ENCODE data around the gene EPG5.

The EPG5 gene

DNA sequence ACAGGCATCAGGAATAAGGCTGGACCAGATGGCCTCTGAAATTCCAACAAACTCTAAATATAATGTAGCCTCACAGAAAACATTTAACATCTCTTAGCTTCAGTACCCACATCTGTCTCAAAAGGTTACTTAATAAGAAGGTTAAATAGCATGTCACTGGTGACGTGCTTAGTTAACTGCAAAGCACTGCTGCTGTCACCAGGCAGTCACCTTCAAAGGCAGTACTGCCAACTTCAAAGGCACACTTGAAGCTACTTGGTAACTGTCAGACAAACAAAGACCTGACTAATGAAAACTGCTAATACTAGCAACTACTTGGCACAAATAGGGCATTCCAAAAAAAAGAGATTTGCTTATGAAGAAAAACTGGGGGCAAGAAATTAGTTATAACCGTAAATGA, 36.2 kb downstream of the EPG5 start:
- H3K9me3 ChIP-seq (ENCODE audit: control insufficient read depth, low read length), result no peaks in the 10 kb centered on the region
- no peak overlapping the region for H3K27ac ChIP-seq (ENCODE audit: insufficient read depth, low read depth, low read length, poor library complexity, severe bottlenecking)
- no peaks in the 10 kb centered on the region for H3K36me3 ChIP-seq (ENCODE audit: control insufficient read depth, insufficient read depth, low read length)
- no peaks in the 10 kb centered on the region for H3K27me3 ChIP-seq (ENCODE audit: control insufficient read depth, insufficient read depth, low read length, poor library complexity, severe bottlenecking)
- no peak overlapping the region for H3K4me3 ChIP-seq (ENCODE audit: insufficient read depth, low read depth, low read length)
- no peaks in the 10 kb centered on the region for H3K4me1 ChIP-seq (ENCODE audit: control insufficient read depth, insufficient read depth, low read length)
- WGBS, 2 experiments, result 96% methylated on average over 2 of the region's 2 CpGs

DNA sequence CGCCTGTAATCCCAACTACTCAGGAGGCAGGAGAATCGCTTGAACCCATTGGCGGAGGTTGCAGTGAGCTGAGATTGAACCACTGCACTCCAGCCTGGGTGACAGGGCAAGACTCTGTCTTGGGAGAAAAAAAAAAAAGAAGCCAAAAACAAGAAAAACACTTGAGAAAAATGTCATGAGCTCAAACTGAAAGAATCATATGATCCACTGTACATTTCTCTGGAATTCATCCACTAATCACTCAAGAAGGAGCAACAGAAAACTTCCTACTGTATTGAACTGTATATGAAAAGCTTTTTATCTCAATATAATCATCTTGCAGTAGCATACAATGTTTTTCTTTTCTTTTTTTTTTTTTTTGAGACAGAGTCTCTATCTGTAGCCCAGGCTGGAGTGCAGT, 40.4 kb downstream of the EPG5 start:
- H3K4me3 ChIP-seq (ENCODE audit: insufficient read depth, low read depth, low read length), result no peak overlapping the region
- no peaks in the 10 kb centered on the region for H3K9me3 ChIP-seq (ENCODE audit: control insufficient read depth, low read length)
- H3K27me3 ChIP-seq (ENCODE audit: control insufficient read depth, insufficient read depth, low read length, poor library complexity, severe bottlenecking), result no peaks in the 10 kb centered on the region
- no peak overlapping the region for H3K27ac ChIP-seq (ENCODE audit: insufficient read depth, low read depth, low read length, poor library complexity, severe bottlenecking)
- no peaks in the 10 kb centered on the region for H3K4me1 ChIP-seq (ENCODE audit: control insufficient read depth, insufficient read depth, low read length)
- H3K36me3 ChIP-seq (ENCODE audit: control insufficient read depth, insufficient read depth, low read length), result peaks cover 8% of the 10 kb centered on the region
- WGBS, 2 experiments, result 93 to 99% methylated on average over 3 of the region's 3 CpGs

DNA sequence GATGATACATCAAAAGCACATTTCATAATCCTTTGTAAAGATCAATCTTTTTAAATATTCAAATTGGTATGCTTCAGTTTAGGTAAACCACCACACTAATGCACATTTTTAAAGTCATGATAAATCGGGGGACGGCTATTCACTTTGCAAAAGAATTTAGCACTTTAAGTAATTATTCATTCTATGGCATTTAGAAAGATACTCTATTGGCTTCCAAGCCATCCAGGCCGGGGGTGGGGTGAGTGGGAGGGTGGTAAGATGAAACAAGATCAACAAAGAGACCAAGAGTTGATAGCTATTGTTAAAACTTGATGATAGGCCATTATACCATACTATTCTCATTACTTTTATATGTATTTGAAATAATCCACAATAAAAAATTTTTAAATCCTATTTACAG, 41.0 kb downstream of the EPG5 start:
- 90% methylated on average over 3 of the region's 3 CpGs; no CpG with 5 or more reads in 1 of the 2 experiments for WGBS, 2 experiments
- Histone ChIP-seq H3K27me3 (ENCODE audit: control insufficient read depth, insufficient read depth, low read length, poor library complexity, severe bottlenecking) (no peaks in the 10 kb centered on the region), H3K4me1 (ENCODE audit: control insufficient read depth, insufficient read depth, low read length) (no peaks in the 10 kb centered on the region), H3K27ac (ENCODE audit: insufficient read depth, low read depth, low read length, poor library complexity, severe bottlenecking) (no peak overlapping the region), H3K4me3 (ENCODE audit: insufficient read depth, low read depth, low read length) (no peak overlapping the region), H3K9me3 (ENCODE audit: control insufficient read depth, low read length) (no peaks in the 10 kb centered on the region), H3K36me3 (ENCODE audit: control insufficient read depth, insufficient read depth, low read length) (peaks cover 8% of the 10 kb centered on the region)

DNA sequence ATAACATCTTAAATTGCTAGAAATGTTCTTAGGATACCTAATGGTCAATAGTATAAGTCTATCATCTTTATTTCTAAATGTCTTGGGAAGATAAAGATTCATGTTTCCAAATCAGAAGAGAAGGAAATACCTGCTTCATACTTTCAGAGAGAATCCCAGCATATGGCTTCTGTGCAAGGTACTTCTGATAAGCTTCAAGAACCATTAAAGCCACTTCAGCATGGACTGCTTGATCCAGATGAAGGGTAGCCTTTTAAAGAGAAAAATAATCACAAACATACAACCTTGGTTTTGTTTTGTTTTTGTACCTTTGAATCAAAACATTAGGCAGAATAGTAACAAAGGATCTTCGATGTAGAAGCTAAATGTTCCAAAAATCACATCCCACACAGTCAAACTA, 44.0 kb downstream of the EPG5 start:
- Histone ChIP-seq H3K27ac (ENCODE audit: insufficient read depth, low read depth, low read length, poor library complexity, severe bottlenecking) (no peak overlapping the region), H3K4me3 (ENCODE audit: insufficient read depth, low read depth, low read length) (no peak overlapping the region), H3K27me3 (ENCODE audit: control insufficient read depth, insufficient read depth, low read length, poor library complexity, severe bottlenecking) (no peaks in the 10 kb centered on the region), H3K4me1 (ENCODE audit: control insufficient read depth, insufficient read depth, low read length) (no peaks in the 10 kb centered on the region), H3K36me3 (ENCODE audit: control insufficient read depth, insufficient read depth, low read length) (peaks cover 8% of the 10 kb centered on the region), H3K9me3 (ENCODE audit: control insufficient read depth, low read length) (no peaks in the 10 kb centered on the region)
- 91 to 92% methylated on average over 1 of the region's 1 CpG for WGBS, 2 experiments

DNA sequence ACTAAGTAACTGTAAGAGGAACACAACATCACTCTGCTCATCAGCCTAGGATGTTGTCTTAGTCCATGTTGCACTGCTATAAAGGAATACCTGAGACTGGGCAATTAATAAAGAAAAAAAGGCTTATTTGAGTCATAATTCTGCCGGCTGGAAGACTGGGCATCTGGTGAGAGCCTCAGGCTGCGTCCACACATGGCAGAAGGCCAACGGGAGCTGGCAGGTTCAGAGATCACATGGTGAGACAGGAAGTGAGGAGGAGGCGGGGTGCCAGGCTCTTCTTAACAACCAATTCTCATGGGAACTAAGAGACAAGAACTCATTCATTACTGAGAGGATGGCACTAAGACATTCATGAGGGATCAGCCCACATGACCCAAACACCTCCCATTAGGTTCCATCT, 46.8 kb downstream of the EPG5 start:
- Histone ChIP-seq H3K27ac (ENCODE audit: insufficient read depth, low read depth, low read length, poor library complexity, severe bottlenecking) (no peak overlapping the region), H3K4me3 (ENCODE audit: insufficient read depth, low read depth, low read length) (no peak overlapping the region), H3K36me3 (ENCODE audit: control insufficient read depth, insufficient read depth, low read length) (peaks cover 8% of the 10 kb centered on the region), H3K9me3 (ENCODE audit: control insufficient read depth, low read length) (no peaks in the 10 kb centered on the region), H3K27me3 (ENCODE audit: control insufficient read depth, insufficient read depth, low read length, poor library complexity, severe bottlenecking) (no peaks in the 10 kb centered on the region), H3K4me1 (ENCODE audit: control insufficient read depth, insufficient read depth, low read length) (no peaks in the 10 kb centered on the region)
- 90 to 93% methylated on average over 4 of the region's 4 CpGs for WGBS, 2 experiments

DNA sequence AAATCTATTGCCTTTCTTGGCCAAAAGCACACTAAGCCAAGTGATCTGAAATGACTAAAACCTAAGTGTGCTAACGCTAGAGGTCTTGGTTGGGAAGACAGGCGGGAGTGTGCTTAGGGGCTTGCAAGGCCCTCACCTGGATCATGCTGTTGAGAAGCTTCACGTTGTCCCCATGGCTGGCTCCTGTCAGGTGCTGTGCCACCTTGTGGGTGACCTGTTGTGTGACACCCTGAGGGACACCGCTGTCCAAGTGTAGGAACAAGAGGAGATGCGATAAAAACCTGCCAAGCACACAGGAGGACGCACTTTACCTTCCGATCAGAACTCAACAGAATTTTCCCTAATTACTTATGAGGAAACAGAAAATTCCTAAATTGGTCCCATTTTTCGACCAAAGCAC, 50.8 kb downstream of the EPG5 start:
- Histone ChIP-seq H3K9me3 (ENCODE audit: control insufficient read depth, low read length) (no peaks in the 10 kb centered on the region), H3K4me3 (ENCODE audit: insufficient read depth, low read depth, low read length) (no peak overlapping the region), H3K4me1 (ENCODE audit: control insufficient read depth, insufficient read depth, low read length) (no peaks in the 10 kb centered on the region), H3K27me3 (ENCODE audit: control insufficient read depth, insufficient read depth, low read length, poor library complexity, severe bottlenecking) (no peaks in the 10 kb centered on the region), H3K27ac (ENCODE audit: insufficient read depth, low read depth, low read length, poor library complexity, severe bottlenecking) (no peak overlapping the region), H3K36me3 (ENCODE audit: control insufficient read depth, insufficient read depth, low read length) (peaks cover 10% of the 10 kb centered on the region)
- 92 to 96% methylated on average over 8 of the region's 8 CpGs for WGBS, 2 experiments

DNA sequence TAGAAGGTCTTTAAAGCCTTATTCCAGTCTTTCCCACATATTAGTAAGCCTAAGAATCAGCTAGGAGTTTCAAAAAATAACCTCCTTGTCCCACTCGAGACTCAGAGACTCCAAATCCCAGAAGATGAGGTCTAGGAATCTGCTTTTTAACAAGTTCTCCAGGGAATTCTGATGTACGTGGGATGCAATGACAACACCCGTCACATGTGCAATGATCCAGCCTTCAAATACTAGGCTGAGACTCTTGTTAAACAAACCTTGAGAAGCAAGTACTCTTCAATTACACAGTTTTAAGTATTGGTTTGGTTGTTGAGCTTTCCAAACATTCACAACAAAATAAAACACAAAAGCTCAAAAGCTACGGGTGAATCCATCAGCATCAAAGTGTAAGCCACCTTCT, 53.9 kb downstream of the EPG5 start:
- no peak overlapping the region for H3K27ac ChIP-seq (ENCODE audit: insufficient read depth, low read depth, low read length, poor library complexity, severe bottlenecking)
- H3K36me3 ChIP-seq (ENCODE audit: control insufficient read depth, insufficient read depth, low read length), result peaks cover 10% of the 10 kb centered on the region
- no peaks in the 10 kb centered on the region for H3K9me3 ChIP-seq (ENCODE audit: control insufficient read depth, low read length)
- no peak overlapping the region for H3K4me3 ChIP-seq (ENCODE audit: insufficient read depth, low read depth, low read length)
- H3K27me3 ChIP-seq (ENCODE audit: control insufficient read depth, insufficient read depth, low read length, poor library complexity, severe bottlenecking), result no peaks in the 10 kb centered on the region
- no peaks in the 10 kb centered on the region for H3K4me1 ChIP-seq (ENCODE audit: control insufficient read depth, insufficient read depth, low read length)
- 95 to 96% methylated on average over 4 of the region's 4 CpGs for WGBS, 2 experiments

DNA sequence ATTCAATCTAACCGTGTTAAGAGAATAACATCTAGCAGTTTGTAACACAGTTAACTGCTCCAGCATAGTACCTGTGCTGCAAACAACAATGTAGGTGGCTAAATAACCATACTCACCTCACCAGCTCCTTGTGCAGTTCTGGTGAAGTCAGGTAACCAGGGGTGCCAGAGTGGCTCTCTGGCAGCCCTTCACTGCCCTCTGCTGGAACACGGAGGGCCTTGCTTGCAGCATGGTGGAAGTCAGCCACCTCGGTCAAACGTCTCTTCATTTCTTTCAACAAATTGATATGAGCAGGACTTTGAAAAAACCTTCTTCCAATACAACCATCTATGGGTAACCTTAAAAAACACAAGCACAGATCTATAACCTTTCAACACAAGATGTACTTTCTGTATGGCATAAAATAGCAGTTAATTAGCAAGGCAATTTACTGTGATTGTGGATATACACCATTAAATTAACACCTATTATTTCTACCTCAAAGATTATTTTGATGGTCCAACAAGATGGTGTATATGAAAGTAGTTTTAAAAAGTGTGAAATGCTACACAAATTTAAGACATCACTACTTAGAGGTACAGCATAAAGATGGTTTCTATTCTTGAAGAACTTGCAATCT, 56.6 kb downstream of the EPG5 start:
- 62 to 63% methylated on average over 4 of the region's 4 CpGs for WGBS, 2 experiments
- H3K36me3 ChIP-seq (ENCODE audit: control insufficient read depth, insufficient read depth, low read length), result peaks cover 10% of the 10 kb centered on the region

DNA sequence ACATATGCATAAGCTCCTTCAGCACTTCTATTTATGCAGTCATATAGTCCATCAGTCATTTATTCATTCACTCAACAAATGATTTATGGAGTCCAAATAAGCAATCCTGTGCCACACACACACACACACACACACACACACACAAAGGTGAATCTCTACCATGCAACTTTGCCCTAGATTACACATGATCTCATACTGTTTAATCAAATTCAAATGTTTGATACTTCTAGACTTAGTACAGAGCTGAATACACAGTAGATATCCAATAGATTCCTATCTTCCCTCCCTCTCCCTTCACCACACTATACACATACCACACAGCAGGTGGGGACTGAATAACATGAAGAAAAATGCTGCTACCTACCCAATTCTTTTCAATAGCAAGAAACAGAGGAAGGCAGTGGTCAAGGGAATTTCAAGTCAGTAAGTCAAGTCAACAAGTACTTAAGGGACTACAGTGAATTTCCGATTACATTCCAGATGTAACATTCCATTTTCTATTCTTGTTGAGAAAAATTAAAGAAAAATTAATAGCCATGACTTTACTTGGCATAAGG, 65.4 kb downstream of the EPG5 start:
- peaks cover 16% of the 10 kb centered on the region for H3K36me3 ChIP-seq (ENCODE audit: control insufficient read depth, insufficient read depth, low read length)
- 86 to 100% methylated on average over 1 of the region's 1 CpG for WGBS, 2 experiments

More for the DNA sequence above, 56.6 kb downstream of the EPG5 start:
- no peak overlapping the region for H3K27ac ChIP-seq (ENCODE audit: insufficient read depth, low read depth, low read length, poor library complexity, severe bottlenecking)
- no peaks in the 10 kb centered on the region for H3K27me3 ChIP-seq (ENCODE audit: control insufficient read depth, insufficient read depth, low read length, poor library complexity, severe bottlenecking)
- H3K4me3 ChIP-seq (ENCODE audit: insufficient read depth, low read depth, low read length), result no peak overlapping the region
- no peaks in the 10 kb centered on the region for H3K4me1 ChIP-seq (ENCODE audit: control insufficient read depth, insufficient read depth, low read length)
- no peaks in the 10 kb centered on the region for H3K9me3 ChIP-seq (ENCODE audit: control insufficient read depth, low read length)

DNA sequence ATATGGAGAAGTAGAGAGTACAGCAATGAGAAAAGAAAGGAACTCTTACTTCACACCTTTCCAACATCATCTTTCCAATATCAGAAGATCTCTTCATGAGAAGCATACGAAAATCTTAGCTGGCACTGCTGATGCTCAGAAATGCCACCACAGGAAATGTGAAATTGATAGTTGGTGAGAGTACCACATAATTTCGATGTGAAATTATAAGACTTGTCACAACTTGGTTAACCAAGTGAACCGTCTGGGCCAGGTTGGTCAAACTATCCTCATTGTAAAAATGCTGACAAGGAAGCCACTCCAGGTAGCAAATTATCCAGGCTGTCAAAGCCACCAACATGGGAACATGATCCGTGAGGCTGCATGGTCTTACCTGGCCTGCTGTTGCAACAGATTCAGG, 66.5 kb downstream of the EPG5 start:
- Histone ChIP-seq H3K9me3 (ENCODE audit: control insufficient read depth, low read length) (no peaks in the 10 kb centered on the region), H3K4me3 (ENCODE audit: insufficient read depth, low read depth, low read length) (no peak overlapping the region), H3K4me1 (ENCODE audit: control insufficient read depth, insufficient read depth, low read length) (no peaks in the 10 kb centered on the region), H3K27me3 (ENCODE audit: control insufficient read depth, insufficient read depth, low read length, poor library complexity, severe bottlenecking) (no peaks in the 10 kb centered on the region), H3K27ac (ENCODE audit: insufficient read depth, low read depth, low read length, poor library complexity, severe bottlenecking) (no peak overlapping the region), H3K36me3 (ENCODE audit: control insufficient read depth, insufficient read depth, low read length) (peaks cover 16% of the 10 kb centered on the region)
- 93 to 94% methylated on average over 4 of the region's 4 CpGs for WGBS, 2 experiments

More for the DNA sequence above, 65.4 kb downstream of the EPG5 start:
- H3K27me3 ChIP-seq (ENCODE audit: control insufficient read depth, insufficient read depth, low read length, poor library complexity, severe bottlenecking), result no peaks in the 10 kb centered on the region
- H3K27ac ChIP-seq (ENCODE audit: insufficient read depth, low read depth, low read length, poor library complexity, severe bottlenecking), result no peak overlapping the region
- no peak overlapping the region for H3K4me3 ChIP-seq (ENCODE audit: insufficient read depth, low read depth, low read length)
- no peaks in the 10 kb centered on the region for H3K9me3 ChIP-seq (ENCODE audit: control insufficient read depth, low read length)
- H3K4me1 ChIP-seq (ENCODE audit: control insufficient read depth, insufficient read depth, low read length), result no peaks in the 10 kb centered on the region

Data from ectodermal cell (in vitro differentiated cells).